Parathyroid adenoma (tissue), 2 donors: ENCODE data around the gene MAML2.

Source experiments
- H2AFZ ChIP-seq: fragments of 300-600 bp; sonication (generic); one replicate; pipeline ENCODE4 v1.7.0; 2017; ENCODE audit warnings: antibody characterized with exemption, mild to moderate bottlenecking
- H3K27ac ChIP-seq: fragments of 300-600 bp; sonication (generic); one replicate; pipeline ENCODE4 v1.7.0; 2017
- H3K27me3 ChIP-seq: fragments of 300-600 bp; sonication (generic); one replicate; pipeline ENCODE4 v1.7.0; 2017; ENCODE audit warnings: low read length; ENCODE audit not compliant: control insufficient read depth, insufficient read depth
- H3K36me3 ChIP-seq: fragments of 300-600 bp; sonication (generic); one replicate; pipeline ENCODE4 v1.7.0; 2017; ENCODE audit warnings: low read length; ENCODE audit not compliant: control insufficient read depth, insufficient read depth
- H3K4me1 ChIP-seq: fragments of 300-600 bp; sonication (generic); one replicate; pipeline ENCODE4 v1.7.0; 2017; ENCODE audit warnings: control low read depth
- H3K4me2 ChIP-seq: fragments of 300-600 bp; sonication (generic); one replicate; pipeline ENCODE4 v1.7.0; 2017; ENCODE audit warnings: low read length
- H3K4me3 ChIP-seq: fragments of 300-600 bp; sonication (generic); one replicate; pipeline ENCODE4 v1.7.0; 2017; ENCODE audit warnings: low read depth, low read length
- H3K79me2 ChIP-seq: fragments of 300-600 bp; sonication (generic); one replicate; pipeline ENCODE4 v1.7.0; 2017; ENCODE audit warnings: control low read depth
- H3K9ac ChIP-seq: fragments of 300-600 bp; sonication (generic); one replicate; pipeline ENCODE4 v1.7.0; 2017; ENCODE audit warnings: mild to moderate bottlenecking
- H3K9me3 ChIP-seq: fragments of 300-600 bp; sonication (generic); one replicate; pipeline ENCODE4 v1.7.0; 2017; ENCODE audit warnings: low read length; ENCODE audit not compliant: control insufficient read depth
- CTCF ChIP-seq: fragments of 300-600 bp; sonication (generic); IDR thresholded peaks from one replicate; pipeline ENCODE4 v1.7.0; 2017; ENCODE audit warnings: antibody characterized with exemption, mild to moderate bottlenecking
- donor health status: primary hyperparathyroidism.

MAML2 gene

GRCh38 chr11:95944623-95945022 is 398.4 kb downstream of the MAML2 start:
- Histone ChIP-seq H3K27me3 (no peaks in the 10 kb centered on the region), H3K9me3 (no peaks in the 10 kb centered on the region), H3K27ac (no peak overlapping the region), H3K9ac (no peak overlapping the region), H3K4me2 (no peak overlapping the region), H2AFZ (no peak overlapping the region), H3K4me3 (no peak overlapping the region), H3K79me2 (no peaks in the 10 kb centered on the region), H3K4me1 (no peaks in the 10 kb centered on the region), H3K36me3 (no peaks in the 10 kb centered on the region)
- TF ChIP-seq CTCF: no peak

GRCh38 chr11:95943546-95943945 is 399.4 kb downstream of the MAML2 start:
- Histone ChIP-seq H2AFZ (no peak overlapping the region), H3K4me3 (no peak overlapping the region), H3K27me3 (no peaks in the 10 kb centered on the region), H3K4me2 (no peak overlapping the region), H3K36me3 (no peaks in the 10 kb centered on the region), H3K27ac (no peak overlapping the region), H3K79me2 (no peaks in the 10 kb centered on the region), H3K9me3 (no peaks in the 10 kb centered on the region), H3K4me1 (no peaks in the 10 kb centered on the region), H3K9ac (no peak overlapping the region)
- TF ChIP-seq CTCF: no peak

- H3K4me2 ChIP-seq: no peak overlapping the region
- TF ChIP-seq CTCF: no peak
- no peaks in the 10 kb centered on the region for H3K27me3 ChIP-seq
- H3K36me3 ChIP-seq: no peaks in the 10 kb centered on the region
- H2AFZ ChIP-seq: no peak overlapping the region
- H3K27ac ChIP-seq: no peak overlapping the region
- H3K79me2 ChIP-seq: no peaks in the 10 kb centered on the region
- H3K9ac ChIP-seq: no peak overlapping the region
- no peak overlapping the region for H3K4me3 ChIP-seq
- no peaks in the 10 kb centered on the region for H3K9me3 ChIP-seq
- no peaks in the 10 kb centered on the region for H3K4me1 ChIP-seq
These were observed 403.9 kb downstream of the MAML2 start for GRCh38 chr11:95939091-95939490.

- no peak for TF ChIP-seq CTCF
- Histone ChIP-seq H3K79me2 (no peaks in the 10 kb centered on the region), H3K36me3 (no peaks in the 10 kb centered on the region), H3K9ac (no peak overlapping the region), H3K4me2 (no peak overlapping the region), H3K9me3 (no peaks in the 10 kb centered on the region), H3K27ac (no peak overlapping the region), H3K4me3 (no peak overlapping the region), H2AFZ (no peak overlapping the region), H3K27me3 (no peaks in the 10 kb centered on the region), H3K4me1 (no peaks in the 10 kb centered on the region)
These were observed 405.6 kb downstream of the MAML2 start for GRCh38 chr11:95937358-95937757.

- H3K9me3 ChIP-seq: no peaks in the 10 kb centered on the region
- TF ChIP-seq CTCF: no peak
- H3K4me1 ChIP-seq: no peaks in the 10 kb centered on the region
- H3K27ac ChIP-seq: no peak overlapping the region
- H3K4me3 ChIP-seq: no peak overlapping the region
- H2AFZ ChIP-seq: no peak overlapping the region
- H3K36me3 ChIP-seq: no peaks in the 10 kb centered on the region
- H3K27me3 ChIP-seq: no peaks in the 10 kb centered on the region
- no peak overlapping the region for H3K9ac ChIP-seq
- no peaks in the 10 kb centered on the region for H3K79me2 ChIP-seq
- H3K4me2 ChIP-seq: no peak overlapping the region
These were observed 409.4 kb downstream of the MAML2 start for GRCh38 chr11:95933594-95933993.
